ENCODE measurements around the gene SEMA3B.
"Not testable (repeated sequence)": the region's sequence is repeated elsewhere in the genome, so short reads cannot be mapped to it uniquely, and the experiment has no call there.

Gene SEMA3B

GRCh38 chr3:50269977-50270413 is 1.0 kb downstream of the SEMA3B start:
- Histone ChIP-seq H3K4me3 (ENCODE audit: low read length, poor library complexity, severe bottlenecking) (no peak overlapping the region), H3K27me3 (ENCODE audit: insufficient read depth, low read length, poor library complexity, severe bottlenecking) (no peaks in the 10 kb centered on the region), H3K4me1 (ENCODE audit: insufficient read depth, low read length, poor library complexity, severe bottlenecking) (no peaks in the 10 kb centered on the region), H3K9ac (ENCODE audit: low read depth, low read length, poor library complexity, severe bottlenecking) (no peak overlapping the region), H3K79me2 (ENCODE audit: insufficient read depth, low read length) (no peaks in the 10 kb centered on the region), H4K20me1 (ENCODE audit: insufficient read depth, low read length, poor library complexity, severe bottlenecking) (no peaks in the 10 kb centered on the region), H3K4me2 (ENCODE audit: low read depth, low read length, poor library complexity, severe bottlenecking) (no peak overlapping the region), H3F3A (ENCODE audit: low read depth) (no peaks in the 10 kb centered on the region), H3K9me2 (replicated peaks; ENCODE audit: low read depth, low read length) (no peaks in the 10 kb centered on the region), H3K36me3 (ENCODE audit: insufficient read depth, low read length) (no peaks in the 10 kb centered on the region), H3K9me3 (ENCODE audit: insufficient read depth, low read depth, low read length) (no peaks in the 10 kb centered on the region), H2AFZ (ENCODE audit: low read length) (no peak overlapping the region)
- TF ChIP-seq, protein P1, sequence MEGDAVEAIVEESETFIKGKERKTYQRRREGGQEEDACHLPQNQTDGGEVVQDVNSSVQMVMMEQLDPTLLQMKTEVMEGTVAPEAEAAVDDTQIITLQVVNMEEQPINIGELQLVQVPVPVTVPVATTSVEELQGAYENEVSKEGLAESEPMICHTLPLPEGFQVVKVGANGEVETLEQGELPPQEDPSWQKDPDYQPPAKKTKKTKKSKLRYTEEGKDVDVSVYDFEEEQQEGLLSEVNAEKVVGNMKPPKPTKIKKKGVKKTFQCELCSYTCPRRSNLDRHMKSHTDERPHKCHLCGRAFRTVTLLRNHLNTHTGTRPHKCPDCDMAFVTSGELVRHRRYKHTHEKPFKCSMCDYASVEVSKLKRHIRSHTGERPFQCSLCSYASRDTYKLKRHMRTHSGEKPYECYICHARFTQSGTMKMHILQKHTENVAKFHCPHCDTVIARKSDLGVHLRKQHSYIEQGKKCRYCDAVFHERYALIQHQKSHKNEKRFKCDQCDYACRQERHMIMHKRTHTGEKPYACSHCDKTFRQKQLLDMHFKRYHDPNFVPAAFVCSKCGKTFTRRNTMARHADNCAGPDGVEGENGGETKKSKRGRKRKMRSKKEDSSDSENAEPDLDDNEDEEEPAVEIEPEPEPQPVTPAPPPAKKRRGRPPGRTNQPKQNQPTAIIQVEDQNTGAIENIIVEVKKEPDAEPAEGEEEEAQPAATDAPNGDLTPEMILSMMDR (conservative IDR thresholded peaks at IDR 0.05; ENCODE audit: low read length): no peak
- no peak for TF ChIP-seq EZH2phosphoT487 (IDR thresholded peaks at IDR 0.05; ENCODE audit: borderline replicate concordance)

DNA sequence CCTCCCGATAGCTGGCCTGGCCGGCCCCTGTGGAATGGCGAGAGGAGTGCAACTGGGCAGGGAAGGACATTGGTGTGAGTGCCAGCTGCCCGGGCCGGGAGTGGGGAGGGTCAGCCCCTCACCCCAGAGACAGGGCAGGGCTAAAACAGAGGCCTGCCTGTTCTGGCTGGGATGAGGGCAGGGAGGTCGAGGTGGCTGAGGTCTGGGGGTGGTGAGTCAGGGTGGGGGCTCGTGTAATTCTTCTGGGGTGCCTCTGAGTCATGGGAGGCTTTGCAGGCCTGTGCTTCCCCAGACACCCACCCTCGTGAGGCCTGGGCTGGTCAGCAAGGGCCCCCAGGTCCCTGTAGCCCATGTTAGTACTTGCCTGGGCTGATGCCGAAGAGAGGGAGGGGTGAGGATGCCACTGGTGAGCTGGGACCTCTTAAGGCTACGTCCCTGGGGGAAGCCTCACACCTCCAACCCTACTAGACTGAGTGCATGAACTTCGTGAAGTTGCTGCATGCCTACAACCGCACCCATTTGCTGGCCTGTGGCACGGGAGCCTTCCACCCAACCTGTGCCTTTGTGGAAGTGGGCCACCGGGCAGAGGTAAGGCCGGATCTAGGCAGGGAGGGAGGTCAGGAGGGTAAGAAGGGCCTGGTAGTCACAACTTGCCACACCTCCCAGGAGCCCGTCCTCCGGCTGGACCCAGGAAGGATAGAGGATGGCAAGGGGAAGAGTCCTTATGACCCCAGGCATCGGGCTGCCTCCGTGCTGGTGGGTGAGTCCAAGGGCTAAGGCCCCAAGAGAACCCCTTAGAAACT is 1.7 kb downstream of the SEMA3B start:
- Histone ChIP-seq H3K4me3 (ENCODE audit: low read length, poor library complexity, severe bottlenecking) (no peak overlapping the region), H3K36me3 (ENCODE audit: insufficient read depth, low read length) (no peaks in the 10 kb centered on the region), H3K27me3 (ENCODE audit: insufficient read depth, low read length, poor library complexity, severe bottlenecking) (no peaks in the 10 kb centered on the region), H4K20me1 (ENCODE audit: insufficient read depth, low read length, poor library complexity, severe bottlenecking) (no peaks in the 10 kb centered on the region), H3K79me2 (ENCODE audit: insufficient read depth, low read length) (no peaks in the 10 kb centered on the region), H3K9me3 (ENCODE audit: insufficient read depth, low read depth, low read length) (no peaks in the 10 kb centered on the region), H3K9ac (ENCODE audit: low read depth, low read length, poor library complexity, severe bottlenecking) (no peak overlapping the region), H3K9me2 (replicated peaks; ENCODE audit: low read depth, low read length) (no peaks in the 10 kb centered on the region), H3K4me2 (ENCODE audit: low read depth, low read length, poor library complexity, severe bottlenecking) (no peak overlapping the region), H2AFZ (ENCODE audit: low read length) (no peak overlapping the region), H3F3A (ENCODE audit: low read depth) (no peaks in the 10 kb centered on the region), H3K4me1 (ENCODE audit: insufficient read depth, low read length, poor library complexity, severe bottlenecking) (no peaks in the 10 kb centered on the region)
- TF ChIP-seq, protein P1 (conservative IDR thresholded peaks at IDR 0.05; ENCODE audit: low read length): no peak
- TF ChIP-seq EZH2phosphoT487 (IDR thresholded peaks at IDR 0.05; ENCODE audit: borderline replicate concordance): no peak

DNA sequence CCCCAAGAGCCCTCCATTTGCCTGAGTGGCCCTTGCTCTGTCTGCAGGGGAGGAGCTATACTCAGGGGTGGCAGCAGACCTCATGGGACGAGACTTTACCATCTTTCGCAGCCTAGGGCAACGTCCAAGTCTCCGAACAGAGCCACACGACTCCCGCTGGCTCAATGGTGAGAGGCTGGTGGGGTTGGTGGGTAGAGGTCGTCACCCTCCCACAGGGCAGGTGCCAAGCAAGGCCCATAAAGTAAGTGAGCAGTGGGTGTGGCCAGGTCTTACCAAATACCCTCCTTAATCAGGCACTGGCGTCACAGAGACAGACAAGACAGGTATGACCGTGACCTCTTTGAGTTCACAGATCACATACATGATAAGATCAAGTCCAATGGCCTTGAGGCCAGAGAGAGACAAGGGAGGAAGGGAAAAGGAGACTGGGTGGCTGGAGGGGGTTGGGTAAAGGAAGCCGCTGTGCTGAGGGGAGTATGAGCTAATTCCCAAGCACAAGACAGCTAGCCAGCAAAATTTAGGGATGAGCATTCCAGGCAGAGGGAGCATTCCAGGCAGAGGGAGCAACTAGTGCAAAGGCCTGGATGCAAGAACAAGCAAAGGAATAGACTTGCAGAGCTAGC is 2.5 kb downstream of the SEMA3B start:
- H4K20me1 ChIP-seq (ENCODE audit: insufficient read depth, low read length, poor library complexity, severe bottlenecking): no peaks in the 10 kb centered on the region
- H3K4me1 ChIP-seq (ENCODE audit: insufficient read depth, low read length, poor library complexity, severe bottlenecking): no peaks in the 10 kb centered on the region
- H2AFZ ChIP-seq (ENCODE audit: low read length): no peak overlapping the region
- no peak overlapping the region for H3K4me3 ChIP-seq (ENCODE audit: low read length, poor library complexity, severe bottlenecking)
- H3F3A ChIP-seq (ENCODE audit: low read depth): no peaks in the 10 kb centered on the region
- H3K79me2 ChIP-seq (ENCODE audit: insufficient read depth, low read length): no peaks in the 10 kb centered on the region
- no peak overlapping the region for H3K9ac ChIP-seq (ENCODE audit: low read depth, low read length, poor library complexity, severe bottlenecking)
- TF ChIP-seq, protein P1 (conservative IDR thresholded peaks at IDR 0.05; ENCODE audit: low read length): no peak
- TF ChIP-seq EZH2phosphoT487 (IDR thresholded peaks at IDR 0.05; ENCODE audit: borderline replicate concordance): no peak
- H3K9me3 ChIP-seq (ENCODE audit: insufficient read depth, low read depth, low read length): no peaks in the 10 kb centered on the region
- no peaks in the 10 kb centered on the region for H3K36me3 ChIP-seq (ENCODE audit: insufficient read depth, low read length)
- no peaks in the 10 kb centered on the region for H3K27me3 ChIP-seq (ENCODE audit: insufficient read depth, low read length, poor library complexity, severe bottlenecking)
- no peak overlapping the region for H3K4me2 ChIP-seq (ENCODE audit: low read depth, low read length, poor library complexity, severe bottlenecking)
- no peaks in the 10 kb centered on the region for H3K9me2 ChIP-seq (replicated peaks; ENCODE audit: low read depth, low read length)

GRCh38 chr3:50272538-50272910 is 3.6 kb downstream of the SEMA3B start:
- not testable (repeated sequence) for H3K9me3 ChIP-seq (ENCODE audit: insufficient read depth, low read depth, low read length); H3K4me3 ChIP-seq (ENCODE audit: low read length, poor library complexity, severe bottlenecking); H3K4me1 ChIP-seq (ENCODE audit: insufficient read depth, low read length, poor library complexity, severe bottlenecking); H3K9ac ChIP-seq (ENCODE audit: low read depth, low read length, poor library complexity, severe bottlenecking); H3K9me2 ChIP-seq (replicated peaks; ENCODE audit: low read depth, low read length); H3K27me3 ChIP-seq (ENCODE audit: insufficient read depth, low read length, poor library complexity, severe bottlenecking); H2AFZ ChIP-seq (ENCODE audit: low read length); H3K79me2 ChIP-seq (ENCODE audit: insufficient read depth, low read length); H3K4me2 ChIP-seq (ENCODE audit: low read depth, low read length, poor library complexity, severe bottlenecking); H3K36me3 ChIP-seq (ENCODE audit: insufficient read depth, low read length); H3F3A ChIP-seq (ENCODE audit: low read depth); H4K20me1 ChIP-seq (ENCODE audit: insufficient read depth, low read length, poor library complexity, severe bottlenecking)
